ENCODE results near the gene ADGRE3.

Gene ADGRE3

DNA sequence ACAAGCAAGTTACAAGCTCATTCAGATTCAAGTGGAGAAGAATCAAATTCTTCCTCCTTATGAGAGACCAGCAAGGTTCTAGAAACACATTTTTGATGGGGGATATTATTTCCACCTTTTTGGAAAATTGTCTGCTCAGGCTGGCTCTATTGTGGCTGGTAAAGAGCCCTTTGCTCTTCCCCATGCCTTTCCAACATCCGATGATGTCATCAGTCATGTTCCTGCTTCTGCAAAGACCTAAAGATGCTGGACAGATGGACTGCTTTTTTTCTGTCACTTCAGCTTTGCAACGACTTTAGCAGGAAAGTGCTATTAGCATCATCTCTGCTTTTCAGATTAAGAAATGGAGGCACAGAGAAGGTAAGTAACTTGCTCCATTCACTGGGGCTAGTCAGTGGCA, 4.2 kb downstream of the ADGRE3 start:
- H3K27ac ChIP-seq (ENCODE audit: low read depth in 2 of 2, low read length in 2 of 2): no peak overlapping the region
- no peaks in the 10 kb centered on the region for H3K4me1 ChIP-seq (ENCODE audit: control insufficient read depth in 2 of 2, insufficient read depth in 2 of 2, low read length in 2 of 2)
- no peaks in the 10 kb centered on the region for H3K9me3 ChIP-seq (ENCODE audit: control insufficient read depth in 2 of 2, low read length in 2 of 2)
- H3K9ac ChIP-seq (ENCODE audit: low read depth in 1 of 2, low read length in 2 of 2): no peak overlapping the region
- H3K36me3 ChIP-seq (ENCODE audit: control insufficient read depth in 2 of 2, insufficient read depth in 2 of 2, low read length in 2 of 2): no peaks in the 10 kb centered on the region
- H3K4me3 ChIP-seq (ENCODE audit: low read length in 2 of 2): no peak overlapping the region
- no peaks in the 10 kb centered on the region for H3K27me3 ChIP-seq (ENCODE audit: control insufficient read depth in 2 of 2, insufficient read depth in 2 of 2, low read length in 2 of 2)

DNA sequence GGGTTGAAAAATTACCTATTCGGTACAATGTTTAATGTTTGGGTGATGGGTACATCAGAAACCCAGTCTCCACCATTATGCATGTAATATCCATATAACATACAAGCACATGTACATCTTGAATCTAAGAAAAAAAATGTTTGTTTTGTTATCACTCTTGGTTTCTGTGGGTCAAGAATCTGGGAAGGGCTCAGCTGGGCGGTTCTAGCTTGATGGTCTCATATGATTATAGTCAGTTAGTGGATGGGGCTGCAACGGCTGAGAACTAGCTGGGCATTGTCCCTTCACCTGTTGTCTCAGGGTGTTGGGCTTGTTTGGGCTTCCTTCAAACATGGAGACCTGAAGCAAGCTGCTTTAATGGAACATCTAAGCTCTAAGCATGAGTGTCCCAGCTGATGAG, 4.7 kb downstream of the ADGRE3 start:
- Histone ChIP-seq H3K27ac (ENCODE audit: low read depth in 2 of 2, low read length in 2 of 2) (no peak overlapping the region), H3K36me3 (ENCODE audit: control insufficient read depth in 2 of 2, insufficient read depth in 2 of 2, low read length in 2 of 2) (no peaks in the 10 kb centered on the region), H3K27me3 (ENCODE audit: control insufficient read depth in 2 of 2, insufficient read depth in 2 of 2, low read length in 2 of 2) (no peaks in the 10 kb centered on the region), H3K4me3 (ENCODE audit: low read length in 2 of 2) (no peak overlapping the region), H3K4me1 (ENCODE audit: control insufficient read depth in 2 of 2, insufficient read depth in 2 of 2, low read length in 2 of 2) (no peaks in the 10 kb centered on the region), H3K9me3 (ENCODE audit: control insufficient read depth in 2 of 2, low read length in 2 of 2) (no peaks in the 10 kb centered on the region), H3K9ac (ENCODE audit: low read depth in 1 of 2, low read length in 2 of 2) (no peak overlapping the region)

- peaks cover 0 to 2% of the 10 kb centered on the region in 2 donors for H3K27me3 ChIP-seq (ENCODE audit: control insufficient read depth in 2 of 2, insufficient read depth in 2 of 2, low read length in 2 of 2)
- H3K27ac ChIP-seq (ENCODE audit: low read depth in 2 of 2, low read length in 2 of 2): no peak overlapping the region
- no peaks in the 10 kb centered on the region for H3K9me3 ChIP-seq (ENCODE audit: control insufficient read depth in 2 of 2, low read length in 2 of 2)
- no peaks in the 10 kb centered on the region for H3K36me3 ChIP-seq (ENCODE audit: control insufficient read depth in 2 of 2, insufficient read depth in 2 of 2, low read length in 2 of 2)
- no peak overlapping the region for H3K4me3 ChIP-seq (ENCODE audit: low read length in 2 of 2)
- H3K4me1 ChIP-seq (ENCODE audit: control insufficient read depth in 2 of 2, insufficient read depth in 2 of 2, low read length in 2 of 2): no peaks in the 10 kb centered on the region
- no peak overlapping the region for H3K9ac ChIP-seq (ENCODE audit: low read depth in 1 of 2, low read length in 2 of 2)
Measured at GRCh38 chr19:14661372-14661924, 13.2 kb downstream of the ADGRE3 start.

- no peak overlapping the region for H3K4me3 ChIP-seq (ENCODE audit: low read length in 2 of 2)
- no peaks in the 10 kb centered on the region for H3K36me3 ChIP-seq (ENCODE audit: control insufficient read depth in 2 of 2, insufficient read depth in 2 of 2, low read length in 2 of 2)
- no peaks in the 10 kb centered on the region for H3K4me1 ChIP-seq (ENCODE audit: control insufficient read depth in 2 of 2, insufficient read depth in 2 of 2, low read length in 2 of 2)
- no peak overlapping the region for H3K27ac ChIP-seq (ENCODE audit: low read depth in 2 of 2, low read length in 2 of 2)
- peaks cover 0 to 2% of the 10 kb centered on the region in 2 donors for H3K27me3 ChIP-seq (ENCODE audit: control insufficient read depth in 2 of 2, insufficient read depth in 2 of 2, low read length in 2 of 2)
- H3K9me3 ChIP-seq (ENCODE audit: control insufficient read depth in 2 of 2, low read length in 2 of 2): no peaks in the 10 kb centered on the region
- H3K9ac ChIP-seq (ENCODE audit: low read depth in 1 of 2, low read length in 2 of 2): no peak overlapping the region
Measured at GRCh38 chr19:14659874-14660489, 14.7 kb downstream of the ADGRE3 start.

- no peak overlapping the region for H3K4me3 ChIP-seq (ENCODE audit: low read length in 2 of 2)
- no peak overlapping the region for H3K9ac ChIP-seq (ENCODE audit: low read depth in 1 of 2, low read length in 2 of 2)
- H3K9me3 ChIP-seq (ENCODE audit: control insufficient read depth in 2 of 2, low read length in 2 of 2): no peaks in the 10 kb centered on the region
- peaks cover 0 to 2% of the 10 kb centered on the region in 2 donors for H3K27me3 ChIP-seq (ENCODE audit: control insufficient read depth in 2 of 2, insufficient read depth in 2 of 2, low read length in 2 of 2)
- no peaks in the 10 kb centered on the region for H3K36me3 ChIP-seq (ENCODE audit: control insufficient read depth in 2 of 2, insufficient read depth in 2 of 2, low read length in 2 of 2)
- no peak overlapping the region for H3K27ac ChIP-seq (ENCODE audit: low read depth in 2 of 2, low read length in 2 of 2)
- no peaks in the 10 kb centered on the region for H3K4me1 ChIP-seq (ENCODE audit: control insufficient read depth in 2 of 2, insufficient read depth in 2 of 2, low read length in 2 of 2)
Measured at GRCh38 chr19:14655726-14656125, 18.9 kb downstream of the ADGRE3 start.

- Histone ChIP-seq H3K9me3 (ENCODE audit: control insufficient read depth in 2 of 2, low read length in 2 of 2) (no peaks in the 10 kb centered on the region), H3K4me1 (ENCODE audit: control insufficient read depth in 2 of 2, insufficient read depth in 2 of 2, low read length in 2 of 2) (no peaks in the 10 kb centered on the region), H3K36me3 (ENCODE audit: control insufficient read depth in 2 of 2, insufficient read depth in 2 of 2, low read length in 2 of 2) (no peaks in the 10 kb centered on the region), H3K27me3 (ENCODE audit: control insufficient read depth in 2 of 2, insufficient read depth in 2 of 2, low read length in 2 of 2) (peaks cover 0 to 3% of the 10 kb centered on the region in 2 donors), H3K9ac (ENCODE audit: low read depth in 1 of 2, low read length in 2 of 2) (no peak overlapping the region), H3K27ac (ENCODE audit: low read depth in 2 of 2, low read length in 2 of 2) (no peak overlapping the region), H3K4me3 (ENCODE audit: low read length in 2 of 2) (no peak overlapping the region)
Measured at GRCh38 chr19:14654786-14655560, 19.7 kb downstream of the ADGRE3 start.

DNA sequence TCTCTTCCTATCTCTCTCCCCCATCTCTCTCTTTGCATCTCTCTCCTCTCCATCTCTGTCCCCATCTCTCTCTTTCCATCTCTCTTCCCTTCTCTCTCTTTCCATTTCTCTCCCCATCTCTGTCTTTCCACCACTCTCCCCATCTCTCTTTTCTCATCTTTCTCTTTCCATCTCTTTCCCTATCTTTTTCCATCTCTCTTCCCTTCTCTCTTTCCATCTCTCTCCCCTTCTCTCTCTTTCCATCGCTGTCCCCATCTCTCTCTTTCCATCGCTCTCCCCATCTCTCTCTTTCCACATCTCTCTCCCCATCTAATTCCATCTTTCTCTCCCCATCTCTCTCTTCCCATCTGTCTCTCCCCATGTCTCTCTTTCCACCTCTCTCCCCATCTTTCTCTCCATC, 24.5 kb downstream of the ADGRE3 start:
- no peak overlapping the region for H3K27ac ChIP-seq (ENCODE audit: low read depth in 2 of 2, low read length in 2 of 2)
- H3K27me3 ChIP-seq (ENCODE audit: control insufficient read depth in 2 of 2, insufficient read depth in 2 of 2, low read length in 2 of 2): peaks cover 0 to 4% of the 10 kb centered on the region in 2 donors
- H3K36me3 ChIP-seq (ENCODE audit: control insufficient read depth in 2 of 2, insufficient read depth in 2 of 2, low read length in 2 of 2): no peaks in the 10 kb centered on the region
- no peak overlapping the region for H3K9ac ChIP-seq (ENCODE audit: low read depth in 1 of 2, low read length in 2 of 2)
- H3K4me1 ChIP-seq (ENCODE audit: control insufficient read depth in 2 of 2, insufficient read depth in 2 of 2, low read length in 2 of 2): no peaks in the 10 kb centered on the region
- H3K9me3 ChIP-seq (ENCODE audit: control insufficient read depth in 2 of 2, low read length in 2 of 2): no peaks in the 10 kb centered on the region
- H3K4me3 ChIP-seq (ENCODE audit: low read length in 2 of 2): no peak overlapping the region

- Histone ChIP-seq H3K9me3 (ENCODE audit: control insufficient read depth in 2 of 2, low read length in 2 of 2) (no peaks in the 10 kb centered on the region), H3K27me3 (ENCODE audit: control insufficient read depth in 2 of 2, insufficient read depth in 2 of 2, low read length in 2 of 2) (peaks cover 0 to 4% of the 10 kb centered on the region in 2 donors), H3K27ac (ENCODE audit: low read depth in 2 of 2, low read length in 2 of 2) (no peak overlapping the region), H3K4me1 (ENCODE audit: control insufficient read depth in 2 of 2, insufficient read depth in 2 of 2, low read length in 2 of 2) (no peaks in the 10 kb centered on the region), H3K9ac (ENCODE audit: low read depth in 1 of 2, low read length in 2 of 2) (no peak overlapping the region), H3K4me3 (ENCODE audit: low read length in 2 of 2) (no peak overlapping the region), H3K36me3 (ENCODE audit: control insufficient read depth in 2 of 2, insufficient read depth in 2 of 2, low read length in 2 of 2) (no peaks in the 10 kb centered on the region)
Measured at GRCh38 chr19:14649020-14649419, 25.6 kb downstream of the ADGRE3 start.

DNA sequence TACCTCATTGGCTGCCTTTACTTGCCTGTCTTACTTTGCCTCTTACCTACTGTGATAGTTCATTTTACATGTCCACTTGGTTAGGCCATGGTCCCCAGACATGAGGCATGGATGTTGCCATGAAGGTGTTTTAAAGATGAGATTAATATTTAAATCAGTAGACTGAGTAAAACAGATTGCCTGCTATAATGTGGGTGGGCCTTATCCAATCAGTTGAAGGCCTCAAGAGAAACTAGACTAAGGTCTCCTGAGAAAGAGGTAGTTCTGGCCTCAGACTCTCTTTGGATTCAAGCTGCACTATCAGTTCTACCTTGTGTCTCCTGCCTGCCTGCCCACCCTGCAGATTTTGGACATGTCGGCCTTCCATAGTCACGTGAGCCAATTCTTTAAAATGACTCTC, 26.1 kb downstream of the ADGRE3 start:
- Histone ChIP-seq H3K9ac (ENCODE audit: low read depth in 1 of 2, low read length in 2 of 2) (no peak overlapping the region), H3K27ac (ENCODE audit: low read depth in 2 of 2, low read length in 2 of 2) (no peak overlapping the region), H3K36me3 (ENCODE audit: control insufficient read depth in 2 of 2, insufficient read depth in 2 of 2, low read length in 2 of 2) (no peaks in the 10 kb centered on the region), H3K9me3 (ENCODE audit: control insufficient read depth in 2 of 2, low read length in 2 of 2) (peaks cover 0 to under 1% of the 10 kb centered on the region in 2 donors), H3K4me3 (ENCODE audit: low read length in 2 of 2) (no peak overlapping the region), H3K4me1 (ENCODE audit: control insufficient read depth in 2 of 2, insufficient read depth in 2 of 2, low read length in 2 of 2) (no peaks in the 10 kb centered on the region), H3K27me3 (ENCODE audit: control insufficient read depth in 2 of 2, insufficient read depth in 2 of 2, low read length in 2 of 2) (peaks cover 0 to 4% of the 10 kb centered on the region in 2 donors)

- Histone ChIP-seq H3K27ac (ENCODE audit: low read depth in 2 of 2, low read length in 2 of 2) (no peak overlapping the region), H3K36me3 (ENCODE audit: control insufficient read depth in 2 of 2, insufficient read depth in 2 of 2, low read length in 2 of 2) (no peaks in the 10 kb centered on the region), H3K9ac (ENCODE audit: low read depth in 1 of 2, low read length in 2 of 2) (no peak overlapping the region)
Measured at GRCh38 chr19:14639536-14640277, 34.9 kb downstream of the ADGRE3 start.

More at GRCh38 chr19:14639536-14640277, 34.9 kb downstream of the ADGRE3 start:
- no peaks in the 10 kb centered on the region for H3K4me1 ChIP-seq (ENCODE audit: control insufficient read depth in 2 of 2, insufficient read depth in 2 of 2, low read length in 2 of 2)
- peaks cover 3 to 7% of the 10 kb centered on the region in 2 donors for H3K9me3 ChIP-seq (ENCODE audit: control insufficient read depth in 2 of 2, low read length in 2 of 2)
- no peak overlapping the region for H3K4me3 ChIP-seq (ENCODE audit: low read length in 2 of 2)
- no peaks in the 10 kb centered on the region for H3K27me3 ChIP-seq (ENCODE audit: control insufficient read depth in 2 of 2, insufficient read depth in 2 of 2, low read length in 2 of 2)
